ENCODE results near the gene MRPS17. TPM values are rescaled to one million over a fixed set of nuclear protein-coding genes. Genes with fewer than 3 reads are reported as not detected.

MRPS17 gene
- total RNA-seq, 5 donors from 2014 or later (not counting 1 experiment from before 2014, with no cell fraction given), result 7.8 to 12.2 (median 11.1) TPM

GRCh38 chr7:55966851-55967250, 15.2 kb downstream of the MRPS17 start:
- peak overlapping the region; percentile 10 to 50 for H3K27ac Mint-ChIP-seq
- POLR2A ChIA-PET, result no interaction called here

GRCh38 chr7:55969391-55969790, 17.7 kb downstream of the MRPS17 start:
- H3K36me3 ChIP-seq (ENCODE audit: control insufficient read depth in 2 of 2, extremely low read depth in 1 of 2, insufficient read depth in 1 of 2, low read length in 1 of 2), result peaks cover 0 to 2% of the 10 kb centered on the region in 2 donors
- peaks cover 0 to 16% of the 10 kb centered on the region in 2 experiments for H3K4me1 ChIP-seq (ENCODE audit: control insufficient read depth in 1 of 2, extremely low read depth in 1 of 2, insufficient read depth in 2 of 2, low read length in 2 of 2)
- no peaks in the 10 kb centered on the region for H3K27me3 ChIP-seq (replicated peaks in 1 of 2; ENCODE audit: control insufficient read depth in 2 of 2, extremely low read depth in 1 of 2, insufficient read depth in 2 of 2, low read length in 1 of 2)
- peak overlapping the region in 1 of 2 donors; percentile 35 for H3K27ac Mint-ChIP-seq
- CTCF ChIA-PET, result no interaction called here
- POLR2A ChIA-PET, result interaction anchor here in 1 of 2 donors (0.6 kb wide), 1 partner anchor 9 kb away, joined by 3 read pairs; no protein-coding TSS in a partner anchor
- peaks cover 45 to 51% (median 51%) of the 10 kb centered on the region in 3 donors for H3K4me1 Mint-ChIP-seq
- H3K9me3 ChIP-seq, result no peaks in the 10 kb centered on the region
- H3K4me3 Mint-ChIP-seq, result no peak overlapping the region
- 93% methylated on average over 2 of the region's 11 CpGs for WGBS (ENCODE audit: insufficient coverage)
- H3K36me3 Mint-ChIP-seq, result peaks cover 10% of the 10 kb centered on the region
- no peak for ATAC-seq (replicated peaks in 1 of 4)
- H3K4me3 ChIP-seq (ENCODE audit: control insufficient read depth in 1 of 2, extremely low read depth in 1 of 2, low read length in 1 of 2), result no peak overlapping the region
- H3K9me3 Mint-ChIP-seq, result no peaks in the 10 kb centered on the region
- H3K27me3 Mint-ChIP-seq, result no peaks in the 10 kb centered on the region
- no peak overlapping the region for H3K27ac ChIP-seq (ENCODE audit: low read length)
- no peak for DNase-seq

More at GRCh38 chr7:55966851-55967250, 15.2 kb downstream of the MRPS17 start:
- Histone ChIP-seq H3K4me3 (ENCODE audit: control insufficient read depth in 1 of 2, extremely low read depth in 1 of 2, low read length in 1 of 2) (no peak overlapping the region), H3K27ac (ENCODE audit: low read length) (no peak overlapping the region), H3K4me1 (ENCODE audit: control insufficient read depth in 1 of 2, extremely low read depth in 1 of 2, insufficient read depth in 2 of 2, low read length in 2 of 2) (peaks cover 2 to 34% of the 10 kb centered on the region in 2 experiments), H3K36me3 (ENCODE audit: control insufficient read depth in 2 of 2, extremely low read depth in 1 of 2, insufficient read depth in 1 of 2, low read length in 1 of 2) (peaks cover 0 to 2% of the 10 kb centered on the region in 2 donors), H3K9me3 (no peaks in the 10 kb centered on the region), H3K27me3 (replicated peaks in 1 of 2; ENCODE audit: control insufficient read depth in 2 of 2, extremely low read depth in 1 of 2, insufficient read depth in 2 of 2, low read length in 1 of 2) (no peaks in the 10 kb centered on the region)
- H3K4me1 Mint-ChIP-seq, result peaks cover 60 to 64% (median 61%) of the 10 kb centered on the region in 3 donors
- peaks cover 10% of the 10 kb centered on the region for H3K36me3 Mint-ChIP-seq
- no peak overlapping the region for H3K4me3 Mint-ChIP-seq
- no peaks in the 10 kb centered on the region for H3K9me3 Mint-ChIP-seq
- WGBS (ENCODE audit: insufficient coverage), result 82% methylated on average over 6 of the region's 6 CpGs
- no peaks in the 10 kb centered on the region for H3K27me3 Mint-ChIP-seq
- no peak for ATAC-seq (replicated peaks in 1 of 4)
- no peak for DNase-seq
- CTCF ChIA-PET, result interaction anchor here in 1 of 2 donors (0.6 kb wide), 1 partner anchor 75 kb away, joined by 3 read pairs; no protein-coding TSS in a partner anchor

GRCh38 chr7:55970561-55970960, 18.9 kb downstream of the MRPS17 start:
- no peak overlapping the region for H3K4me3 Mint-ChIP-seq
- no peak for ATAC-seq (replicated peaks in 1 of 4)
- CTCF ChIA-PET, result no interaction called here

GRCh38 chr7:55970978-55971377, 19.3 kb downstream of the MRPS17 start:
- peaks cover 44 to 59% (median 49%) of the 10 kb centered on the region in 3 donors for H3K4me1 Mint-ChIP-seq
- H3K4me3 ChIP-seq (ENCODE audit: control insufficient read depth in 1 of 2, extremely low read depth in 1 of 2, low read length in 1 of 2), result no peak overlapping the region
- CTCF ChIA-PET, result no interaction called here
- peaks cover 10% of the 10 kb centered on the region for H3K36me3 Mint-ChIP-seq
- H3K27ac ChIP-seq (ENCODE audit: low read length), result no peak overlapping the region
- H3K27me3 Mint-ChIP-seq, result no peaks in the 10 kb centered on the region
- H3K4me3 Mint-ChIP-seq, result no peak overlapping the region
- H3K27ac Mint-ChIP-seq, result peak overlapping the region in 1 of 2 donors; percentile 37
- H3K36me3 ChIP-seq (ENCODE audit: control insufficient read depth in 2 of 2, extremely low read depth in 1 of 2, insufficient read depth in 1 of 2, low read length in 1 of 2), result peaks cover 0 to 2% of the 10 kb centered on the region in 2 donors
- H3K4me1 ChIP-seq (ENCODE audit: control insufficient read depth in 1 of 2, extremely low read depth in 1 of 2, insufficient read depth in 2 of 2, low read length in 2 of 2), result peaks cover 0 to 5% of the 10 kb centered on the region in 2 experiments
- POLR2A ChIA-PET, result no interaction called here
- no peaks in the 10 kb centered on the region for H3K9me3 Mint-ChIP-seq
- no peaks in the 10 kb centered on the region for H3K27me3 ChIP-seq (replicated peaks in 1 of 2; ENCODE audit: control insufficient read depth in 2 of 2, extremely low read depth in 1 of 2, insufficient read depth in 2 of 2, low read length in 1 of 2)
- ATAC-seq (replicated peaks in 1 of 4) (no peak), DNase-seq (no peak)
- 100% methylated on average over 5 of the region's 8 CpGs for WGBS (ENCODE audit: insufficient coverage)
- H3K9me3 ChIP-seq, result no peaks in the 10 kb centered on the region

More at GRCh38 chr7:55970561-55970960, 18.9 kb downstream of the MRPS17 start:
- Mint-ChIP-seq H3K4me1 (peaks cover 48 to 62% (median 53%) of the 10 kb centered on the region in 3 donors), H3K36me3 (peaks cover 10% of the 10 kb centered on the region), H3K9me3 (no peaks in the 10 kb centered on the region), H3K27me3 (no peaks in the 10 kb centered on the region), H3K27ac (peak overlapping the region in 1 of 2 donors; percentile 37)
- H3K27me3 ChIP-seq (replicated peaks in 1 of 2; ENCODE audit: control insufficient read depth in 2 of 2, extremely low read depth in 1 of 2, insufficient read depth in 2 of 2, low read length in 1 of 2), result no peaks in the 10 kb centered on the region
- DNase-seq, result no peak
- POLR2A ChIA-PET, result interaction anchor here in 1 of 2 donors (0.7 kb wide), 1 partner anchor 42 kb away, joined by 7 read pairs; no protein-coding TSS in a partner anchor
- 98% methylated on average over 7 of the region's 7 CpGs for WGBS (ENCODE audit: insufficient coverage)
- H3K9me3 ChIP-seq, result no peaks in the 10 kb centered on the region
- no peak overlapping the region for H3K27ac ChIP-seq (ENCODE audit: low read length)
- peaks cover 0 to 2% of the 10 kb centered on the region in 2 donors for H3K36me3 ChIP-seq (ENCODE audit: control insufficient read depth in 2 of 2, extremely low read depth in 1 of 2, insufficient read depth in 1 of 2, low read length in 1 of 2)
- H3K4me1 ChIP-seq (ENCODE audit: control insufficient read depth in 1 of 2, extremely low read depth in 1 of 2, insufficient read depth in 2 of 2, low read length in 2 of 2), result peaks cover 0 to 9% of the 10 kb centered on the region in 2 experiments
- H3K4me3 ChIP-seq (ENCODE audit: control insufficient read depth in 1 of 2, extremely low read depth in 1 of 2, low read length in 1 of 2), result no peak overlapping the region

GRCh38 chr7:55973747-55974250, 22.1 kb downstream of the MRPS17 start:
- ATAC-seq (replicated peaks in 1 of 4) (no peak), DNase-seq (no peak)
- H3K9me3 Mint-ChIP-seq, result no peaks in the 10 kb centered on the region
- no peak overlapping the region for H3K4me3 Mint-ChIP-seq
- Histone ChIP-seq H3K4me1 (ENCODE audit: control insufficient read depth in 1 of 2, extremely low read depth in 1 of 2, insufficient read depth in 2 of 2, low read length in 2 of 2) (peaks cover 0 to 5% of the 10 kb centered on the region in 2 experiments), H3K4me3 (ENCODE audit: control insufficient read depth in 1 of 2, extremely low read depth in 1 of 2, low read length in 1 of 2) (no peak overlapping the region), H3K36me3 (ENCODE audit: control insufficient read depth in 2 of 2, extremely low read depth in 1 of 2, insufficient read depth in 1 of 2, low read length in 1 of 2) (peaks cover 0 to 9% of the 10 kb centered on the region in 2 donors), H3K9me3 (no peaks in the 10 kb centered on the region), H3K27me3 (replicated peaks in 1 of 2; ENCODE audit: control insufficient read depth in 2 of 2, extremely low read depth in 1 of 2, insufficient read depth in 2 of 2, low read length in 1 of 2) (no peaks in the 10 kb centered on the region), H3K27ac (ENCODE audit: low read length) (no peak overlapping the region)
- WGBS (ENCODE audit: insufficient coverage), result 60% methylated on average over 1 of the region's 7 CpGs
- ChIA-PET CTCF (interaction anchor here in 1 of 2 donors (0.6 to 1.0 kb wide), 2 partner anchors 10 to 99 kb away, joined by 3 to 4 read pairs; partner anchors contain the start of gene NIPSNAP2), POLR2A (no interaction called here)
- peaks cover 18% of the 10 kb centered on the region for H3K36me3 Mint-ChIP-seq
- no peaks in the 10 kb centered on the region for H3K27me3 Mint-ChIP-seq
- peaks cover 35 to 44% (median 37%) of the 10 kb centered on the region in 3 donors for H3K4me1 Mint-ChIP-seq
- no peak overlapping the region for H3K27ac Mint-ChIP-seq

GRCh38 chr7:55975988-55976633, 24.4 kb downstream of the MRPS17 start:
- Mint-ChIP-seq H3K27me3 (no peaks in the 10 kb centered on the region), H3K4me3 (no peak overlapping the region), H3K9me3 (no peaks in the 10 kb centered on the region), H3K36me3 (peaks cover 30% of the 10 kb centered on the region), H3K27ac (no peak overlapping the region), H3K4me1 (peaks cover 17 to 23% (median 18%) of the 10 kb centered on the region in 3 donors)
- 100% methylated on average over 5 of the region's 7 CpGs for WGBS (ENCODE audit: insufficient coverage)
- Histone ChIP-seq H3K27ac (ENCODE audit: low read length) (no peak overlapping the region), H3K9me3 (no peaks in the 10 kb centered on the region), H3K27me3 (replicated peaks in 1 of 2; ENCODE audit: control insufficient read depth in 2 of 2, extremely low read depth in 1 of 2, insufficient read depth in 2 of 2, low read length in 1 of 2) (no peaks in the 10 kb centered on the region), H3K36me3 (ENCODE audit: control insufficient read depth in 2 of 2, extremely low read depth in 1 of 2, insufficient read depth in 1 of 2, low read length in 1 of 2) (peaks cover 13 to 30% of the 10 kb centered on the region in 2 donors), H3K4me3 (ENCODE audit: control insufficient read depth in 1 of 2, extremely low read depth in 1 of 2, low read length in 1 of 2) (no peak overlapping the region), H3K4me1 (ENCODE audit: control insufficient read depth in 1 of 2, extremely low read depth in 1 of 2, insufficient read depth in 2 of 2, low read length in 2 of 2) (no peaks in the 10 kb centered on the region)
- ChIA-PET CTCF (interaction anchor here in 1 of 2 donors (0.6 kb wide), 1 partner anchor 337 kb away, joined by 4 read pairs; no protein-coding TSS in a partner anchor), POLR2A (no interaction called here)
- DNase-seq (no peak), ATAC-seq (replicated peaks in 1 of 4) (no peak)
